NCI-H2029 treated with DMSO at 0.1 percent for 48 hours (cell line): ENCODE data around the gene TOB1.
"Not testable (repeated sequence)": the region's sequence is repeated elsewhere in the genome, so short reads cannot be mapped to it uniquely, and the experiment has no call there.

Experiments
- DNase-seq: peaks from one replicate; lab custom pipeline; 2025; lab: John Stamatoyannopoulos, UW

The TOB1 gene

GRCh38 chr17:50868140-50868438, 1.9 kb upstream of the TOB1 start:
- DNase-seq = no peak

GRCh38 chr17:50867363-50868139, 1.4 kb upstream of the TOB1 start:
- DNase-seq = peak; percentile 79

- no peak for DNase-seq
These were observed 802 bp upstream of the TOB1 start for GRCh38 chr17:50866950-50867362.

- DNase-seq = no peak
These were observed 290 bp downstream of the TOB1 start for GRCh38 chr17:50865868-50866260.

- DNase-seq = no peak
These were observed 890 bp downstream of the TOB1 start for GRCh38 chr17:50865060-50865867.

- DNase-seq = no peak
These were observed 1.5 kb downstream of the TOB1 start for GRCh38 chr17:50864747-50865059.

GRCh38 chr17:50863931-50864330, 2.2 kb downstream of the TOB1 start:
- DNase-seq = no peak

GRCh38 chr17:50863221-50863843, 2.8 kb downstream of the TOB1 start:
- no peak for DNase-seq

- DNase-seq = no peak
These were observed 4.2 kb downstream of the TOB1 start for GRCh38 chr17:50861822-50862528.

- no peak for DNase-seq
These were observed 4.8 kb downstream of the TOB1 start for GRCh38 chr17:50861334-50861676.

GRCh38 chr17:50859727-50860126, 6.4 kb downstream of the TOB1 start:
- not testable (repeated sequence) for DNase-seq

GRCh38 chr17:50858486-50859225, 7.5 kb downstream of the TOB1 start:
- DNase-seq = no peak

GRCh38 chr17:50856431-50856830, 9.7 kb downstream of the TOB1 start:
- DNase-seq = no peak

- no peak for DNase-seq
These were observed 10.3 kb downstream of the TOB1 start for GRCh38 chr17:50855708-50856330.

- DNase-seq = no peak
These were observed 12.4 kb downstream of the TOB1 start for GRCh38 chr17:50853781-50854180.

GRCh38 chr17:50853015-50853615, 13.0 kb downstream of the TOB1 start:
- DNase-seq = no peak

- no peak for DNase-seq
These were observed 15.5 kb downstream of the TOB1 start for GRCh38 chr17:50850640-50851039.

- DNase-seq = no peak
These were observed 17.4 kb downstream of the TOB1 start for GRCh38 chr17:50848711-50849110.

- DNase-seq = no peak
These were observed 18.1 kb downstream of the TOB1 start for GRCh38 chr17:50848039-50848438.

GRCh38 chr17:50847566-50847965, 18.6 kb downstream of the TOB1 start:
- DNase-seq = no peak
